ENCODE data around the gene CNIH4.

DNA sequence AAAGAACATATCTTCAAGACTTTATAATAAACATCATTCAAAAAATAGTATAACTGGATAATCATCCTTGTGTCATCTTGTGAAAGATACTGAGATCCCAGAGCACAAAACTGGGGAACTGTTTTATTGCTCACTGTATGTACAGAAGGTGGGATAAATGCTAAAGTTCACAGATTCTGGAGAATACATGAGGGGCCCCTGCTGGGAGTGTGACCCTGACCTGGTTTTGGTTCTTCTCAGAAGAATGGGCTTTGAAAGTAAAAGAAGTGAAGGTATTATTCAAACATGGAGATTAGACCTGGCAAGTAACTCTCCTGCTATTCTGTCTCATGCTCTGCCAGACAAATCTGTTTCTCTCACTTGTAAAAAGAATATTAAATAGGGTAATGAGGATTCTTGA is 63.4 kb downstream of the CNIH4 start:
- TF ChIP-seq, protein P1, sequence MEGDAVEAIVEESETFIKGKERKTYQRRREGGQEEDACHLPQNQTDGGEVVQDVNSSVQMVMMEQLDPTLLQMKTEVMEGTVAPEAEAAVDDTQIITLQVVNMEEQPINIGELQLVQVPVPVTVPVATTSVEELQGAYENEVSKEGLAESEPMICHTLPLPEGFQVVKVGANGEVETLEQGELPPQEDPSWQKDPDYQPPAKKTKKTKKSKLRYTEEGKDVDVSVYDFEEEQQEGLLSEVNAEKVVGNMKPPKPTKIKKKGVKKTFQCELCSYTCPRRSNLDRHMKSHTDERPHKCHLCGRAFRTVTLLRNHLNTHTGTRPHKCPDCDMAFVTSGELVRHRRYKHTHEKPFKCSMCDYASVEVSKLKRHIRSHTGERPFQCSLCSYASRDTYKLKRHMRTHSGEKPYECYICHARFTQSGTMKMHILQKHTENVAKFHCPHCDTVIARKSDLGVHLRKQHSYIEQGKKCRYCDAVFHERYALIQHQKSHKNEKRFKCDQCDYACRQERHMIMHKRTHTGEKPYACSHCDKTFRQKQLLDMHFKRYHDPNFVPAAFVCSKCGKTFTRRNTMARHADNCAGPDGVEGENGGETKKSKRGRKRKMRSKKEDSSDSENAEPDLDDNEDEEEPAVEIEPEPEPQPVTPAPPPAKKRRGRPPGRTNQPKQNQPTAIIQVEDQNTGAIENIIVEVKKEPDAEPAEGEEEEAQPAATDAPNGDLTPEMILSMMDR (IDR thresholded peaks at IDR 0.05; ENCODE audit: poor library complexity): no peak
- TF ChIP-seq EZH2 (IDR thresholded peaks at IDR 0.05; ENCODE audit: borderline replicate concordance) (no peak), EZH2phosphoT487 (IDR thresholded peaks at IDR 0.05; ENCODE audit: low read depth, severe bottlenecking, unreplicated experiment) (no peak)

Measured in hepatocyte (in vitro differentiated cells).